Testis (tissue), 2 donors: ENCODE results near the gene SEPSECS.

ENCODE experiments used
- POLR2A ChIP-seq: fragments of 450-650 bp; IDR thresholded peaks from one replicate; pipeline ENCODE4 v1.6.1; 2017; ENCODE audit warnings: antibody characterized with exemption, mild to moderate bottlenecking, moderate library complexity
- TF ChIP-seq, protein P1 (sequence below), 3 experiments: fragments of 450-650 bp in 2 of 3; fragments of 200-600 bp in 1 of 3; sonication (generic) in 1 of 3; IDR thresholded peaks; one replicate each; pipeline ENCODE4 v1.5.1; 2016 to 2019; ENCODE audit warnings: antibody characterized with exemption in 3 of 3, mild to moderate bottlenecking in 2 of 3, moderate library complexity in 1 of 3

DNA sequence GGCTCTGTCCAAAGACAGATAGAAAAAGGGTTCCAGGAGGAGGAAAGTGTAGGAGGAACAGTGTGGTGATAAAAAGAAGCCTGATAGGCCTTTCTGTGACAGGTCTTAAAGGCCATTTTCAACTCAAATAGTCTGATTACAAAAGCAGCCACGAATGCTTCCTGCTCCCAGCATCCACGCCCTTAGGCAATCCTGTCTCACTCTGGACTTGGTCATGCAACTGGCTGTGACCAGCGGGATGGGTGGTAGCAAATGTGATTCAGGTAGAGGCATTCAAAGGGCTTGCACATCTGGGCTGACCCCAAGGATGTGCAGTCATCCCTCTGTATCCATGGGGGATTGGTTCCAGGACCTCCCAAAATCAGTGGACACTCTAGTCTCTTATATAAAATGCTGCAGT lies 14.4 kb upstream of the SEPSECS start:
- TF ChIP-seq POLR2A = no peak
- TF ChIP-seq, protein P1, sequence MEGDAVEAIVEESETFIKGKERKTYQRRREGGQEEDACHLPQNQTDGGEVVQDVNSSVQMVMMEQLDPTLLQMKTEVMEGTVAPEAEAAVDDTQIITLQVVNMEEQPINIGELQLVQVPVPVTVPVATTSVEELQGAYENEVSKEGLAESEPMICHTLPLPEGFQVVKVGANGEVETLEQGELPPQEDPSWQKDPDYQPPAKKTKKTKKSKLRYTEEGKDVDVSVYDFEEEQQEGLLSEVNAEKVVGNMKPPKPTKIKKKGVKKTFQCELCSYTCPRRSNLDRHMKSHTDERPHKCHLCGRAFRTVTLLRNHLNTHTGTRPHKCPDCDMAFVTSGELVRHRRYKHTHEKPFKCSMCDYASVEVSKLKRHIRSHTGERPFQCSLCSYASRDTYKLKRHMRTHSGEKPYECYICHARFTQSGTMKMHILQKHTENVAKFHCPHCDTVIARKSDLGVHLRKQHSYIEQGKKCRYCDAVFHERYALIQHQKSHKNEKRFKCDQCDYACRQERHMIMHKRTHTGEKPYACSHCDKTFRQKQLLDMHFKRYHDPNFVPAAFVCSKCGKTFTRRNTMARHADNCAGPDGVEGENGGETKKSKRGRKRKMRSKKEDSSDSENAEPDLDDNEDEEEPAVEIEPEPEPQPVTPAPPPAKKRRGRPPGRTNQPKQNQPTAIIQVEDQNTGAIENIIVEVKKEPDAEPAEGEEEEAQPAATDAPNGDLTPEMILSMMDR (IDR thresholded peaks at IDR 0.05) = no peak
